NCI-H446 (cell line): ENCODE results near the gene MBNL1.
"Not testable (repeated sequence)": the region's sequence is repeated elsewhere in the genome, so short reads cannot be mapped to it uniquely, and the experiment has no call there.

Experiments used
- DNase-seq, 2 experiments: peaks; one replicate each; lab custom pipeline; 2025; lab: John Stamatoyannopoulos, UW

Gene MBNL1

DNA sequence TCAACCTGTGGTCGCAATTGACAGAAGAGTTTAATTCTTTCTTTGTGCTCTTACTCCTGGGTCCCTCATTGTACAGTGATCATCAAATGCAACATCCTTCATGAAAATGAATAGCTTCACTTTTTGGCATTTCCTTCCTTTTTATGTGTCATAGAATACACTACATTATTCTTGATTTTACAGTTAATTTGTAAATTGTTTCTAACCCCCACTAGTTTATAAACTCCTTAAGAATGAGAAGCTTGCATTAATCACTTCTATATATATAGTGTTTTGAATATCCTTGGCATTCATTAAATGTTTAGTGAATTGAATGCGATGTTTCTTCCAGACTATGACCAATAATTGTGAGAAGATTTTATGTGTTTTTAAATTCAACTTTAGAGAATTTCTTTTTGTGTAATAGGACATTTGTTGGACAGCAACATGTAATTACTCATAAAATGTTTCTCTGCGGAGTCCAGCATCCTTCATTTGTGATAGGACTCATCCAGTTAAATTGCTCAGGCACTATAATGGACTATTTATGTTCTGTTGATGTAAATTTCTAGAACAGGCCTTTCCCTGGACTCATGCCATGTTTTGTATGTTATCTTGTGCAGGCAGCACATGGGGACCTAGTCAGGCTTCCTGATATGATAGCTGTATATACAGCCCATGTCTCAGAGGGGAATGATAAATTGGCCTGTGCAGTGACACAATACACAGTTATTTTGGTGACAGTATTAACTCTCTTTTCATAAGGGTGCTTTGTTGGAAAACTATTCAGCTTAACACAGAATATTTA is 51.3 kb downstream of the MBNL1 start:
- peak in 1 of 2 experiments; percentile 13 for DNase-seq

DNA sequence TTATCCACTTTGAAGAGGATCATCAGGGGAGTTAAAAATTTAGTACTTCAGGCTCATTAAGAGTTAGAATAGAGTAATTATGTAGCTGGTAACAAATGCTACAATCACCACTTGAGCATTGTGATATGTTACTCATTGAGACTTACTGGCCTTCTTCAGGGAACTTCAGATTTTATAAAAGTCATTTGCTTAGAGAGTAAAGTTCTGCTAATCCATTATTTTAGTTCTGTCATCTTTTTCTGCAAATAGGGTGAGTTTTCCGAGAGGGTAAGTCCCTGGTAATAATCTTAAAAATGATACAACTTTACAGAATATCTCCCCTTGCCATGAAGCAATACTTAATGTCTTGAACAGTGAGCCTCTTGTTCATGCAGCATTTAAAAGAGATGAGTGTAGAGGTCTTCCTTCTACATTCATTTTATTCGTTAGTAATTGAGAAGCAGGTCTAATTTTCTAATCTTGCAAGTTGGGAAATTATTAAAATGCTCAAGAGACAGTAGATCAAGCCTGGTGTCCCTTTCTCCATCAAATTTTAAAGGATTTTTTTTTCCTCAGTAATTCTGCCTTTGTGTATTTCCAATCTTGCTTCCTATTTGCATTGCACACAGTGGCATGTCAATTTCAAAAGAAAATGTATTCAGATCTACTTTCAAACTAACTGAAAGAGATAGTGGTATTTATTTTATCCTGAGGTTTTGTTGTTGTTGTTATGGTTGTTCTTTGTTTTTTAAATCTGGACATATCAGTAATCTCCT is 52.6 kb downstream of the MBNL1 start:
- no peak for DNase-seq

DNA sequence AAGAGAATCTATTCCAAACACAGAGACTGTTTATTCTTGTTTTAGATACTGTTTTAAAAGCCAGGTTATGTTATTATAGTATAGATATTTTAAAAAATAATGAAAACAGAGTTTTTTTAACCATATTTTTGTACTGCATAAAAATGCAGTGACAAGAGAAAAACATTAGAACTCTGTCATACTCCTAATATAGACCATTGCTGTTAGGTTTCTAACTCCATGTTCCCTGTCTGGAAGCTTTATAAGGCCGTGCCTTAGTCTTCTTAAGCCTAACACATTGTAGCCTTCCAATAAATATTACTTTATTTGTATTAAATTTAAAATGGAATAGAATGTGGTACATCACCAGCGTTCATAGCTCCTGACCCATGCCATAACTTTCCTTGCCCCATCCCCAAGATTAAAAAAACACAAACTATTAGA is 53.2 kb downstream of the MBNL1 start:
- DNase-seq, result no peak

DNA sequence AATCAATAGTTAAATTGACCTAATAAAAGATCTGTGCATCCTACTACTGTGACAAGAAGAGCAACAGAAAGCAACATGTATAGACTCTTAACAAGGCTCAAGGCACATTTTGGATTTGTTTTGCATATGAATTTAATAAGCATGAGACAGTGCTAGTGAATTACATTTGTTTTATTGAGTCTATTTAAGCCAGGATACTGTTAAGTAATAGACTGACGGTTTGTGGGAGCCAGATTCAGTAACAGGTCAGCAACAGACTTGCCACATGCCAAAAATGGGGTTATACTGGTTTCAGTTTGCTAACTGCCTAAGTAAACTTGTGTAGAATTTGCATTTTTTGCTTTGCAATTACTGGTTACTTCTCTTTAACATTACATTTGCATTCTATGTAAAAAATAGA is 54.0 kb downstream of the MBNL1 start:
- no peak for DNase-seq

DNA sequence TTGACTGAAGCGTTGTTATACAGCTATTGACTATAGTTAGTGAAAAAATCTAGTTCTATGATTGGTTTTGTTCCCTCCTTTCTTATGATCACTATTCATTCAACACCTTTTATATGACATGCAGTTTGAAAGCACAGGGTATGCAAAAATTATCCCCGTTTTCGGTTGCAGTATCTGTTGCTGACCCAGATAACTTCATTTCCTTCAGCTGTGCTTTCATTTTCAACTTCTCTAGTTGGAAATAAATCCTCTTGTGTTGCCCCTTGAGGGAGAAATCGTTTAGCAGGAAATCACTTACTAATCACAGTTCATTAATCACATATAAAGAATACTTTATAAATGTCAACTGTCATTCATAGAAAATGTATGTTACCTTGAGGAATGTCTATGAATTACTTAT is 55.1 kb downstream of the MBNL1 start:
- DNase-seq, result no peak

DNA sequence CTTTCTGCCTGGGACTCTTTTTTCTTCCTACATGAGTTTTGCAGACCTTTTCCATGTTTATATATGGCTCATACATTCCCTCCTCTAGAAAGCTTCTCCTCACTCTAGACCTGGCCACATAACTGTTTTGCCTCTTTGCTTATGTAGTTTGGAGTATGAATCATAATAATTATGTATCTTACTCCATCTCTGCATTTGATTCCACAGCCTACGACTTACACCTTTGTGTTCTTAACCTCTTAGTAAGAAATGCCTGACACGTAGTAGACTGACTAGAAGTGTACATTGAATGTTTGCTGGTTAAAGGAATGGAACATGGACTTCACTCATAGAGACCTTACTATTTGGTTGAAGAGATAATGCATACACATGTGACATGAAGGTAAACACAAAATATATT is 56.4 kb downstream of the MBNL1 start:
- no peak for DNase-seq

DNA sequence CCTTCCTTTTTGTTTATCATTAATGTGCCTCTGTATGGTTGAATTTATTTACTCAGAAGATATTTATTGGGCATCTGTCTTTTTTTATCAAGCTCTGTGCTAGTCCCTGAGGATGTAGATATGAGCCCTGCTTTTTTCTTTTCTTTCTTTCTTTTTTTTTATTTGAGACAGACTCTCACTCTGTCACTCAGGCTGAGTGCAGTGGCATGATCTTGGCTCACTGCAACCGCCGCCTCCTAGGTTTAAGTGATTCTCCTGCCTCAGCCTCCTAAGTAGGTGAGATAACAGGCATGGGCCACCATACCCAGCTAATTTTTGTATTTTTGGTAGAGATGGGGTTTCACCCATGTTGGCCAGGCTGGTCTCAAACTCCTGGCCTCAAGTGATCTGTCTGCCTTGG is 58.5 kb downstream of the MBNL1 start:
- no peak for DNase-seq

DNA sequence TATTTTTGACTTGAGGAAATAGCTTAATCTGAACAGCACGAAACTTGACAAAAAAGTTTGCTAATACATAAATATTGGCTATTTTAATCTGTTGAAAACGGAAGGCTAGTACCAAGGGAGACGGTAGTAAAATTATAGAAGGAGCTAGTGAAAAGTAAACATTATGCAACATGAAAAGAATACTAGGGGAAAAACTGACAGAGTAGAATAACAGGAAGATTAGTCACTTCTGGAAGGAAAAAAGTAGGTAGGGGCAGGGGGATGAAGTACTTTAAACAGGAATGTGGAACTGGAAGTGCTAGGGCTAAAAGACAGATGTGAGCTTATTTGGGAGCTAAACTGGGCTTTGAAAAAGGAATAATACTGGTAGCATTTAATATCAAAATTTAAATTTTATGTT is 60.1 kb downstream of the MBNL1 start:
- no peak for DNase-seq

DNA sequence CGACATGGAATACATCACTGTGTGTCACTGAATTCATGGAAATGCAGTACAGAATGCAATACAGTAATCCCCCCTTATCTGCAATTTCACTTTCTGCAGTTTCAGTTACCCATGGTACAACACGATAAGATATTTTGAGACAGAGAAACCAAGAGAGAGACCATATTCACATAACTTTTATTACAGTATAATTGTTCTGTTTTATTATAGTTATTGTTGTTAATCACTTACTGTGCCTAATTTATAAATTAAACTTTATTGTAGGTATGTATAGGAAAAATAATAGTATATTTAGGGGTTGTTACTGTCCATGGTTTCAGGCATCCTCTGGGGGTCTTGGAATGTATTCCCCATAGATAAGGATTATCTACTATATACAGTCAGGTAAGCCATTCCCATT is 61.8 kb downstream of the MBNL1 start:
- no peak for DNase-seq

DNA sequence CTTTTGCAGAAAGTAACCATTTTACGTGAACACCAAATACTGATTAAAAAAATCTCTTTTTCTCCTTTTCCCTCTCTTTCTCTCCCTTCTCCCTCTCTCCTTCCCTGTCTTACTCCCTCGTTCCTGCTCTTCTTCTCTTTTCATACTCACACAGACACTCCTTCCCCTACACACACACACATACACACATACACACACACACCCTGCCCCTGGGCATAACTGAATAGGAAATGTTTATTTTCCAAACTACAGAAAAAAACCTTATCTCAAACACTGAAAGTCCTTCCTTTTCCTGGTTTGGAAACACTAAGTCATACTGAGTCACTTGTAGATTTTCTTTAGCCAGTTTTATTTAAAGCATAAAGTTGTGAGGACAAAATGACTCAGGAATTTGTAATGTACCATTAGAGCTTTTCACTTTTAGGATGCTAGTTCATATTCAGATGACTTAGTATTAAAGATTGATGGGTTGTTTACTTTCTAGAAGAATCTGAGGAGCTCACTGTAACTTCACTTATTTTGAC is 62.4 kb downstream of the MBNL1 start:
- no peak for DNase-seq

DNA sequence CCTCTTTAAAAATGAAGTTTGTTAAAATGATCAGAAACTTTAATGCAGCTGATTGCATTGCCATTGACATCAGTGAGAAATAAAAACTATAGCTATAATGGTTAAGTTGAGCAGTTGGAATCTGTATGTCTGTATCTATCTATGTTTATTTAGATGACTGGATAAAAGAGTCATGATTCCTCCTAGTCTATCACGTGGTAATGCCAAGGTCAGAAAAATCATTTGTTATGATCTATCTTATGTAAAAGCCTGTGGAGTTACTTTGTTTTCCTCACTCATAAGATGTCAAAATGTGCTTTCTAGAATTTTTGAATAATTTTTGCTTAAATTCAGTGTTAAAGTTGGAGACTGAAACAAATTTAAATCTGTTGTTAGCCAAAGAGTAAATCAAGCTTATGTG is 63.3 kb downstream of the MBNL1 start:
- no peak for DNase-seq

DNA sequence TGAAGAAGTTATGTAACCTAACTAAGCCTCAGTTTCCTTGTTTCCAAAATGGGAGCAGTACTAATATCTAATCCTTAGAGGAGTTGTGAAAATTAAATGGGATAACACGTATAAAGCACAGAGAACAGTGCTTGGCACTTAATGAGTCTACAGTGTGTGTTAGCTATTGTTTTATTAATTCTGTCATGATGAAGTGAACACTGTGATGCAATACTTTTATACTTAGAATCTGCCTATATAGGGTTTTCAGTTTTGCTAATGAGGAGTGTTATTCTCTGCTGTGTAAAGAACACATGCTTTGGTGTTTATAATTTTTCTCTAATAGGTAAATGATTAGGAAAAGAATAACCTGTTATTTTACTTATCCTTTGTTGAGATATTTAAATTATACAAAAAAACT is 65.2 kb downstream of the MBNL1 start:
- no peak for DNase-seq

DNA sequence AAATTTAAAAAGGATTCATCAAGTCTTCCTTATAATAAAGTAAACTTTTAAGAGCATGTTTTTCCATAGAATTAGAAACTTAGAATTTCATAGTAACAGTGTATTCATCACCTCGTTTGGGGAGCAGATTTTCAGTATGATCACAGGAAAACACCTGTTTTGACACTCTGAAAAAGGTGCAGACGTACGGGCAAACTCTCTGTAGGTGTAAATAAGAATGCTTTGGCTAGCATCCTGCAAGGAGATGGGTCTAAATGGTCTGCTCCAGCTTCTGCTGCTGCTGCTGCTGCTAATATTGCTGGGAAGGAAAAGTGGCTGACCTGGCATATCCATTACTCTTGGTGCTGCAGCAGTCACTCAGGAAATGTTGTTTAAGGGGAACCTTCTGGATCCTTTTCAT is 66.0 kb downstream of the MBNL1 start:
- DNase-seq, result no peak

DNA sequence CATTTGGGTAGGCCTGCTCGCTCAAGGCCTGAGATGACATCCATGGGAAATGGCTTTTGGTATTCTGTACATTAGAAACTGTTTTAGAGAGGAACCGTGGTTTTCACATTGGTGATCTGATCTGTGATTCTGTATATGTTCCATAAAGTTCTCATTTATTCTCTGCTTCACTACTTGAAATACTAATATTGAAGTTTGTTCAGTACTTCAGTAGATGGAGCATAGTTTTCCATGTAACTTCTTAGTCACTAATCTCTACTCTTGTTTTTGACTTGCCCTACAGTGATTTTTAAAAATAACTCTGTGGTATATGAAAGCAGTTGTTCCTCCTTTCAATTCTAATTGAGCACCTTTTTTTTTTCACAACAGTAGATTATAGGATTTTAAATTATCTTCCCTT is 66.5 kb downstream of the MBNL1 start:
- no peak for DNase-seq

DNA sequence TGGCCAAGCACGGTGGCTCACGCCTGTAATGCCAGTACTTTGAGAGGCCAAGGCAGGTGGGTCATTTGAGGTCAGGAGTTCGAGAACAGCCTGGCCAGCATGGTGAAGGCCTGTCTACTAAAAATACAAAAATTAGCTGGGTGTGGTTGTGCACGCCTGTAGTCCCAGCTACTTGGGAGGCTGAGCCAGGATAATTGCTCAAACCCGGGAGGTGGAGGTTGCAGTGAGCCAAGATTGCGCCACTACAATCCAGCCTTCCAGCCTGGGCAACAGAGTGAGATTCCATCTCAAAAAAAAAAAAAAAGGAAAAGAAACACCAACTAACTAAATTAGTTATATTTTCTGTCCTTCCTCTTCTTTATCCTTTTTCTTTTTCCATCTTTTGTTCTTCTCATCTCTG is 68.6 kb downstream of the MBNL1 start:
- not testable (repeated sequence) for DNase-seq

DNA sequence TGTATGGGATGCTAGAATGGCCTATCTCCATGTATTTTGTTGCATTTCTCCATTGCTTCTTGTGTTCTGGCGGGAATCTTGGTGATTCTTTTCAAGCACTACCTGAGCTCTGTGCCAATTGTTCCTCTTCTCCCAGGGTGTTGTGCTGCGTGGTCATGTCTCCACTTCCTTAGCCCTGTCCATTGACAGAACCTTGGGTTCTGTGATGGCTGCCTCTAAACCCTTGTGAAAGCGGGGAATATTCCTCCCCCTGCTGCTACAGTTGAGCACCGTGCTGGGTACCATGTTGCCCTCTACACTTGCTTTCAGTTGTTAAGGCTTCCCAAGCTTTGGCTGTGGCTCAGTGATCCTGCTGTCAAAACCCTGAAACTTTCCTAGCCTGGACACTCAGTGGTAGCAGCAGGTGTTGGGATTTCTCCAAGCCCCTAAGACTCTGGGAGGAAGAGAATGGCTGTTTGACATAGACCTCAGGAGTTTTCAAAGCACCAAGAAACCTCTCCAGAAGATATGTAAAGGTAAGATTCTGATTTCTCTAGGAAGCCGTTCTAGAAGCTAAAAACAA is 69.5 kb downstream of the MBNL1 start:
- no peak for DNase-seq

DNA sequence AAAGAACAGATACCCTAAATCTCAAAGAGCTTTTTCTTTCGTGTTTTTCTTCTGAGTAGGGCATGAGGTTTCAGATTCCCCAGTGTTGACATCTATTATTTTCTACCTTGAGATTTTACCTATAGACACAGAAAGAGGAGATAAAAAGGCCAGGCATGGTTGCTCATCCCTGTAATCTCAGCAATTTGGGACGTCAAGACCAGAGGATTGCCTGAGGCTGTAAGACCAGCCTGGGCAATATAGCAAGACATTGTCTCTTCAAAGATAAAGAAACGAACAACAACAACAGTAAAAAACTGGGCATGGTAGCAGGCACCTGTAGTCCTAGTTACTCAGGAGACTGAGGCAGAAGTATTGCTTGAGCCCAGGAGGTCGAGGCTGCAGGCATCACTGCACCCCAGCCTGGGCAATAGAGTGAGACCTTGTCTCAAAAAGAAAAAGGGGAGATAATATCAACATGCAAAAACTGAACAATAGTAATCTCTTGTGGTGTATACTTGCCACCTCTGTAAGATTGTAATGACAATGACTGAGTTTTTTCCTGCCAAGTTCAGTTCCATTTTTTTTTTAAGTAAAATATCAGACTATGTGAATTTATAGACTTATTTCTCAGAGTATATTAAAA is 71.3 kb downstream of the MBNL1 start:
- no peak for DNase-seq

DNA sequence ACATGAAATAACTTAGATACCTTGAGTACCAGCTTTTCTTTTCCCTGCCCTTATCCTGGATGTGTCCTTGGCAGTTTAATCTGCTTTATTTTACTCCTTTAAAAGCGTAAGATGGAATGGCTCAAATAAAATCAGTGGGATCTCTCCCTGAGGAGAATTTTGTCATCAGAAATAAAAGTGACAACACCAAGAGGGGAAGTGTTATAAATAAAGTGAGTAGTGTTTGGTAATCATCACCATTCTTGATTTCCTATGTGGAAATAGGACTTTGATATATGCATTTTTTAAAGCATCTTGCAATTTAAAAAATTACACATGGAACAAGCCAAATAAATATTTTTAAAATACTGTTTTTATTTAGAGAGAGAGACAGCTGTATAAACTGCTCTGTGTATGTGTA is 76.5 kb downstream of the MBNL1 start:
- DNase-seq, result no peak

DNA sequence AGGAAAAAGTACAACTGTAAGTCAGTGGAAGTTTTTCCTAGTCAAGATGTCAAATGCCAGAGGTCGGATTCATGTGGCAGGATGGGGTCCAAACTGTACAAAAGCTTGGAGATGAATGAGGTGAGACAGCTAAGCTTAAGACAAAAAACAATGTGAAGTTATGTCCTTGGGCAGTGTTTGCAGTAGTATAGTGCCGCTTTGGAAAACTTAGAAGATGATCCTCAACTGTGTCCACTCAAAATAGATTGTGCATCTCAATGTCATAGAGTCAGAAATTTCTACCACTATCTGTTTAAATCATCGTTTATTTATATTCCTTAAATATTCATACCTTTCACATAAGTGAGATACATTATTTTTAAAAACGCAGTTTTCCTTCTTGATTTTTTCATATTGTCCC is 77.3 kb downstream of the MBNL1 start:
- DNase-seq, result no peak

DNA sequence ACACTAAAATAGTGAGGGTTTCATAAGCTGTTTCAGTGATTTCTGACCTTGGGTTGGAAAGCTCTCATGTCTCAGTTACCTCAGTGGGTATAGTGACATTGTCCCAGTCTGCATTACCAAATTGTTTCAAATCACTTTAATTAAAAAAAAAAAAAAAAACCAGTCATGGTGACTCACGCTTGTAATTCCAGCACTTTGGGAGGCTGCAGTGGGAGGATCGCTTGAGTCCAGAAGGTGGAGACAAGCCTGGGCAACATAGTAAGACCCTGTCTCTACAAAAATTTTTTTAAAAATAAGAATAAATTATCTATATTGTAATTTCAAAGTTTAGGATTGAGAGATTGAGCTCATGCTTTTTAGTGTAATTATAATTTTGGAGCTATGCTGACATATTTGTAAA is 78.0 kb downstream of the MBNL1 start:
- no peak for DNase-seq

DNA sequence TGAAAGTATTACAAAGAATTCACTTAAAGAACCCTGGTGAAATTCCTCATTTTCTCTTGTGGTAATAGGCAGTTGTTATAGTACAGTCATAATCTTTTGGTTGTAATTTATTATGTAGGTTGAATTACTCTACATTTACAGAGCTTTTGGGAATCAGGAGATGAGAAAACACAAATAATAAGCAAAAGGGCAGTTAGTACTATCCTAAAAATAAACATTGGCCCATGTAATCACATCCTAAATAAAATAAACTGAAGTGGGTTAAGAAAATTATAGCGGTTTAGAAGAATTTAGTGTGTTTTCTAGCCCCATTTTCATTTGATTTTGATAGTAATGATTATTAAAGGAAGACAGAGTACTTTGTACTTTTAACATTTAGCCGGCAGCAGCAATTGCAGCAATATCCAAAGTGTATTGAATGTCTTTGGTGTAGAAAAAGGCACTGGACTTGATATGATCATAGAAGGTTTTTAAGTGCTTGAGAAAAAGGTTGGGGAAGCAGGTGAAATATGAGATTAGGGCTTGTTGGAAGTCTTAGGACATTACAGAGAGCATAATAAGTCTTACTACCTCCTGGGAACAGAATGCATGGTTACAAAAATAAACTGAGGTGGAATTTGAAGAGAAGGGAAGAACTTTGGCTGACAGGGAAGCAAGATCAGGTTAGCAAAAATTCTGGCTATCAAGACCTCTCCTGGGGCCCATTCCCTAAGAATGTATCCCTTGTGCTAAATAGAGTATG is 79.9 kb downstream of the MBNL1 start:
- no peak for DNase-seq

DNA sequence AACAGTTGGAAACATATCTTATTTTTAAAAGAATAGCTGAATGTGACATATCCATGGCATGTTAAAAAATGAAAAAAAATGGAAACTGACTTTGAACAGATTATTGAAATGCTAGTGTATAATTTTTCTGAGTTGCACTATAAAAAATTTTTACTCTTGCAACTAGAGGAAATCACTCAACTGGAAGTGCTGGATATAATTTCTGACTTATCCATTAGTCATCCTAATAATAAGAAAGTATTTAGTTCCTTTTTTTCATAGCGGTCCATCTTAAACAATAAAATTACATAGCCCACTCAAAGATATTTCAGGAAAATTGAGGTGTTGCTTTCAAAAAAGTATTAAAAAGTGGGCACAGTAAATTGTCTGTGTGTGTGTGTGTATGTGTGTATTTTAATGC is 80.7 kb downstream of the MBNL1 start:
- DNase-seq, result no peak
